Measurements from ENCODE around the gene C1S.
"Not testable (repeated sequence)": the region's sequence is repeated elsewhere in the genome, so short reads cannot be mapped to it uniquely, and the experiment has no call there.

Gene C1S

DNA sequence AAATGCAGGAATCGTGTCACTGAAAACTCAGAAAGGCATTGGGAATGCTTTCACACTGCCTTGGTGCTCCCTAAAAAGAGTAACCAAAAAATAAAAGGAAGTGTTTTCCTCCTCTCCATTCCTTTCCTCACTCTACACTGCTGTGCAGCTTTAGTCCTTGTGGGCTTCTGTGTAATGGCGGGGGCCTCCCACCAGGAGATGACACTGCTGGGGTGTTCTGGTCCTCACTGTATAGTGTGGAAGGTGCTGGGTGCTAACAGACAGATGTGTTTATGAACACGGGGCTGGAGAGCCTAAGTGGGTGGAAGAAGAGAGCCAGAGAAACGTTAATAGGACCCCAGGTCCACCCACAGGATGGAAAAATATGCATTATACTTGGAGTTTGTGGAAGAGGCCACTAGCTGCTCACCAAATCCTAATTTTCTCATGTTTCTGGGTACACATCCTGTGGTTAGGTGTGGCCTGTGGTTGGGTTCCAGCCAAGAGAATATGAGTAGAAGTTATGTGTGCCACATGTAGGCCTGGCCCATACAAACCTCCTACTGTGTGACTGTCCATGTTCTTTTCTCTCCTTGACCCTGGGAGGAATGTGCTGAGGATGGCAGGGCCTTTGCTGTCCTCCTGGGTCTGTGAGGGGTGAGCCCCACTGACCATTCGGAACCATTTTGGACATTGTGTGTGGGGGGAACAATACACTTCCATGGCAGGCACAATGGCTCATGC lies 14.0 kb upstream of the C1S start:
- ATAC-seq = no peak
- no peak for DNase-seq

DNA sequence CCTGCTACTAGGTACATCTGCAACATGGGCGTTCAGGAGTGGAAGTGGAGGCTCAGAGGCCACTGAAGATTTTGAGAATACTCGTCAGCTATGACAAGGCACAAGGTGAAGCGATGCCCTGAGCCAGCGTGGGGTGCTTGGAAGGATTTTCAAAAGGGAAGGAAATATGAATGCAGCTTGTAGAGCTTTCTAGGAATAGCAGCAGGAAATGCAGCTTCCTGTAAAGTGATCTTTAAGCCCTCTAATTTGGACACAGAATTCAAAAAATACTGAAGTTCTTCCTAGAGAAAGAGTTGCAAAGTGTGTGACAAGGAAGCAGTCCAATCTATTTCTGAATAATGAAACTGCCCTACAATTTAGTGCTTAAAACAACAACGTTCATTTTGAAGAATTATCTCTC lies 13.2 kb upstream of the C1S start:
- no peak for DNase-seq
- ATAC-seq = no peak

DNA sequence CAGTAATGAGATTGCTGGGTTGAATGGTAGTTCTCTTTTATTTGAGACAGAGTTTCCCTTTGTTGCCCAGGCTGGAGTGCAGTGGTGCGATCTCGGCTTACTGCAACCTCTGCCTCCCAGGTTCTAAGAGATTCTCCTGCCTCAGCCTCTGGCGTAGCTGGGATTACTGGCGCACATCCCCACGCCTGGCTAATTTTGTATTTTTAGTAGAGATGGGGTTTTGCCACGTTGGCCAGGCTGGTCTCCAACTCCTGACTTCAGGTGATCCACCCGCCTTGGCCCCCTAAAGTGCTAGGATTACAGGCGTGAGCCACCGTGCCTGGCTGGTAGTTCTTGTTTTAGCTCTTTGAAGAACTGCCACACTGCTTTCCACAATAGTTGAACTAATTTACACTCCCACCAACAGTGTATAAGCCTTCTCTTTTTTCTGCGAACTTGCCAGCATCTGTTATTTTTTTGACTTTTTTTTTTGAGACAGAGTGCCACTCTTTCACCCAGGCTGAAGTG lies 11.0 kb upstream of the C1S start:
- not testable (repeated sequence) for ATAC-seq, DNase-seq

DNA sequence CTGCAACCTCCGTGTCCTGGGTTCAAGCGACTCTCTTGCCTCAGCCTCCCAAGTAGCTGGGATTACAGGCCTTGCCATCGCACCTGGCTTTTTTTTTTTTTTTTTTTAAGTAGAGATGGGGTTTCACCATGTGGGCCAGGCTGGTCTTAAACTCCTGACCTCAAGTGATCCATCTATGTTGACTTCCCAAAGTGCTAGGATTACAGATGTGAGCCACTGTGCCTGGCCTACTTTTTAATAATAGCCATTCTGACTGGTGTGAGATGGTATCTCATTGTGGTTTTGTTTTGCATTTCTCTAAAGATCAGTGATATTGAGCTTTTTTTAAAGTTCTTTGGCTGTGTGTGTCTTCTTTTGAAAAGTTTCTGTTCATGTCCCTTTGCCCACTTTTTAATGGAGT lies 10.5 kb upstream of the C1S start:
- not testable (repeated sequence) for DNase-seq, ATAC-seq

DNA sequence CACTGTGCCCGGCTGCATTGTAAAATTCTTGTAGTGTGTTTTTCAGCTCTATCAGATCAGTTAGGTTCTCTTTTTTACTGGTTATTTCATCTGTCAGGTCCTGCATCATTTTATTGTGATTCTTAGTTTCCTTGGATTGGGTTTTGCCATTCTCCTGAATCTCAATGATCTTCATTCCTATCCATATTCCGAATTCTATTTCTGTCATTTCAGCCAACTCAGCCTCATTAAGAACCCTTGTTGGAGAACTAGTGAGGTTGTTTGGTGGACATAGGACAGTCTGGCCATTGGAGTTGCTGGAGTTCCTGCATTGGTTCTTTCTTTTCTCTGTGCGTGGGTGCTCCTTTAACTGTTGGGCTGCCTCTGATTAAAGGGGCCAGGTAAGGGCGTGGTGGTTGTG lies 5.6 kb upstream of the C1S start:
- DNase-seq = no peak
- ATAC-seq = no peak

DNA sequence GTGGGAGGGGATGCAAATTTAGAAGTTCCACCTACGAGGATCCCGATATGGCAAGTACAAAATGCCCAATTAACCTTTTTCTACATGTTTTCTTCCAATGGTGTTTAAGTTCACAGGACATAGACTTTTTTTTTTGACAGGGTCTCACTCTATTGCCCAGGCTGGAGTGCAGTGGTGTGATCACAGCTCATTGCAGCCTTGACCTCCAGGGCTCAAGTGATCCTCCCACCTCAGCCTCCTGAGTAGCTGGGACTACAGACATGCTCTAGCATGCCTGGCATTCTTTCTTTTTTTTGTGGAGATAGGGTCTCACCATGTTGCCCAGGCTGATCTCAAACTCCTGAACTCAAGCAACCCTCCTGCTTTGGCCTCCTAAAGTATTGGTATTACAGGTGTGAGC lies 4.8 kb upstream of the C1S start:
- not testable (repeated sequence) for ATAC-seq, DNase-seq

DNA sequence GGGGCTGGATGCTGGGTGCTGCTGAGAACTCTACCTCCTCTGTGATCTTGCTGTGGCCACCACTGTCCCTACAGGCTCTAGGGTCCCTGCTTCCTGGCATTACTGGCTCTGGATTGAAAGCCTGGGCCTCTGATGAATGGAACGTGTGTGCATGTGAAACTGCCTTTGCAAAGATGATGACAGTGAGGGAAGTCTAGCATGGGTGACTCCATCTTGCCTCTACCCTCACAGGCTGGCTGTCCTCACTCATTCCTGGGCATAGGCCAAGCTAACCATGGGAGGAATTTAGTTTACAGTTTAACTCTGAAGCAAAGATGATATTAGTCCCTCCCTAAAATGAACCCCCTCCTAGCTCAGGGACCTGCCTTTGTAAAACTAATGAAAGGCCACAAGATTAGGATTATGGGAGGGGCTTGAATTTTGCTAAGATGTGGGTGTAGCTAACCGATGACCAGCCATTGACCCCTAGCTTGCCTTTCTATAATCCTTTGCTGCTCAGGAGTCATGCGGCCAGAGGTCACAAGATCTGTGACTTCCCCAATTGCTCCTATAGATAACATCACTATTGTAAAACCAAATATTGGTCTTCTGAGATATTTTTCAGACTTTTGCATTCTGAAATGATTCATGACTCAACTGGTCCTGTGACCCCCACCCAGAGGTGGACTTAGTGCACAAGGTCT lies 2.2 kb upstream of the C1S start:
- ATAC-seq = no peak
- DNase-seq = no peak

DNA sequence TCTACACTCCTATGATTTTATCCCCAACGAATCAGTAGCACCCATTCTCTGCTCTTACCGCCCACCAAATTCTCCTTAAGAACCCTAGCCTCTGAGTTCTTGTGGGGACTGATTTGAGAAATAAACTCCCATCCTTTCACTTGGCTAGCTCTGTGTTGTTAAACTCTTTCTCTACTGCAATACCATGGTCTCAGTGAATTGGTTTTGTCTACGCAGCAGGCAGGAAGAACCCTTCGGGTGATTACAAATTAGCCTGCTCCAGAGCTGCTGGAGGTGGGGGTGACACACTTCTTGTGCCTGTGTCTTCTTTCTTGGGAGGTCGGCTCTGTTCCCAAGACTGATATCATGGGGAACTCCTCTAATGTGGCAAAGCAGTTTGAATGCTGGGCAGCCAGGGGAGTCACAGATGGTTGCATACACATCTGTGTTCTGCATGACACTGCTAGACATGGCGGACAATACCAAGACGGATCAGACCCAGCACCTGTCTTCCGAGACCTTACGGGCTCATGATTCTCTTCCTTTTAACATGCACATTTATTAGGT lies 1.6 kb upstream of the C1S start:
- DNase-seq (no peak), ATAC-seq (no peak)

DNA sequence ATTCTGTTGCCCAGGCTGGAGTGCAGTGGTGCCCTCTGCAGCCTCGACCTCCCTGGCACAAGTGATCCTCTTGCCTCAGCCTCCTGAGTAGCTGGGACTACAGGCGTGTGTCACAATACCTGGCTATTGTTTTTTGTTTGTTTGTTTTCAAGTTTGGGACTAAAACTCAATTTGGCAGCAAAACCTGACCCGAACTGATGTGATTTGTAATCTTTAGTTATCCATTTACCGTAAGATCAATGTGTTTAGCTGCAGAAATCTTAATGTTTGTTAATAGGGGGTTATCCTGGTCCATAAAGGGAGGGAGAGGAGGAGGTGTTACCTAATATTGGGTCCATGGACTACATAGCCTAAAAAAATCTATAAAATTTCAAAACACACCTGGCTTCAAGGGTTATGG lies 738 bp upstream of the C1S start:
- DNase-seq (no peak), ATAC-seq (no peak)

DNA sequence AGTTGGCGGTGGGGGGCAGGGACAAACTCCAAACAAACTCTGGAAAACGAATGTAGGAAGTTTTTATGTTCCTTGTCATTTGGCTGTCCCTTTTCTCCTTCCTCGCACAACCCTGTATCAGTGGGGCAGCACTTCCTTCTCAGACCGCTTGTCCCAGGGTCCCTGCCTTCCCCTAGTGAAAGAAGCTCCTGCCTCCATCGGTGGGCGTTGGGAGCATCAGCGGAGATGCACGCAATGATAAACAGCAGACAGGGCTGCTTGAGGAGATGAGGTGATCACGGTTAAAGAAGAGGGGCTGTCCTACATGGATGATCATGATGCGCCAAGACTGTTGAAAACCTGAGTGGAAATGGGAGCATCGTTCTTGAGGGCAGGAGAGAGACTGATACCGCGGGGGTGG lies 620 bp downstream of the C1S start:
- no peak for DNase-seq

DNA sequence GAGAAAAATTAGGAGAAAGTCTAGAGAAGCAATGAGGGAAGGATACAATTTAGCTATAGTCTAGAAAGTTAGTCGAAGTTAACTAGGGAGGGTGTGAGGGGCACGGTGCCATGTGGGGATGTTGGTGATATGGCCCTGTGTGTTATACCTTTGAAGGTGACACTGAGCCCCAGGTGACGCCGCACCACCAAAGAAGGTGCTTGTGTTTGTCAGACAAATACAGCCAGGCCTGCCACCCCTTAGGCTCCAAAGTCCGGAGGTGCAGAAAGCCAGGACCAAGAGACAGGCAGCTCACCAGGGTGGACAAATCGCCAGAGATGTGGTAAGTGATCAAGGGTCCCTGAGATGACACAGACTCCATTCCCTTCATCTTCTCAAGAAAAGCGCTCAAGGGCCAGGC lies 1.1 kb downstream of the C1S start:
- no peak for DNase-seq
- no peak for ATAC-seq

More for the DNA sequence above, 620 bp downstream of the C1S start:
- ATAC-seq = no peak

DNA sequence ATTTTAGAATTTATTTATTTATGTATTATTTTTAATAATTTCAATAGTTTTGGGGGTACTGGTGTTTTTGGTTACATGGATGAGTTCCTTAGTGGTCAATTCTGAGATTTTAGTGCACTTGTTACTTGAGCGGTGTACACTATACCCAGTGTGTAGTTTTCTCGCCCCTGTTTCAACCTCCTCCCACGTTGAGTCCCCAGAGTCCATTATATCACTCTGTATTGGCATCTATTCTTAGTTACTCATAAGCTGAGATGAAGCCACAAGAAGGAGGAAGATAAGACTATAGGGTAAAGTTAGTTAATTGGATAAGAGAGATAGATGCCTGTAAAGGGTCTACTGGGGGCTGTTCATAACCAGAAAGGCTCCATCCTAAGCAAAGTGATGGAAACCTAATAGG lies 4.0 kb downstream of the C1S start:
- no peak for ATAC-seq
- DNase-seq = no peak

DNA sequence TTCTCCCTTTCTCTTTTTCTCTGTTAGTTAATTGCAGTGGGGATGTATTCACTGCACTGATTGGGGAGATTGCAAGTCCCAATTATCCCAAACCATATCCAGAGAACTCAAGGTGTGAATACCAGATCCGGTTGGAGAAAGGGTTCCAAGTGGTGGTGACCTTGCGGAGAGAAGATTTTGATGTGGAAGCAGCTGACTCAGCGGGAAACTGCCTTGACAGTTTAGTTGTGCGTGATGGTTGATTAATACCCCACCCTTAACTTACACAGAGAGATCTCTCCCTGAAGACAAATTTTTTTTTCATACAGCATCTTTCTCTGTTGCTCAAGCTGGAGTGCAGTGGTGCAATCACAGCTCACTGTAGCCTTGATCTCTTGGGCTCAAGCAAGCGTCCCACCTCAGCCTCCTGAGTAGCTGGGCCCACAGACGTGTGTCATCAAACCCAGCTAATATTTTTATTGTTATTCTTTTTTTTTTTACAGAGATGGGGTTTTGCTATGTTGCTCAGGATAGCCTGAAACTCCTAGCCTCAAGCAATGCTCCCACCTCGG lies 4.6 kb downstream of the C1S start:
- no peak for DNase-seq
- ATAC-seq = no peak

DNA sequence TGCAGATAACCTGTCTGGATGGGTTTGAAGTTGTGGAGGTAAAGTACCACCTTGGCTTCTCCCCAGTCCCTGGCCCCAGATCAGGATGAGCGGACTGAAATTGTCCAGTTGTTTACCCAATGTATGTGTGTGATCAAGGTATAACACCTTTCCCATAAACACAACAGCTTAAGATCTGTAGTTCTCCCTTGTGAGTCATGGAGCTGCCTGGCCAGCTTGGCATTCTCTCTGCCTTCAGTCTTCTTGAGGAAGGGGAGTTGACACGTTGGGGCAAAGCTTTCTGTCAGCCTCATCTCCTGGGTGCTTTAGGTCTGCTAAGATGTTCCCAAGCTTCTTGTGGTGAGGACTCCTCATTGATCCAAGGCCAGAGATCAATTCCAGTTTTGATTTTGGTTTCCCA lies 6.1 kb downstream of the C1S start:
- ATAC-seq = no peak
- DNase-seq = no peak

DNA sequence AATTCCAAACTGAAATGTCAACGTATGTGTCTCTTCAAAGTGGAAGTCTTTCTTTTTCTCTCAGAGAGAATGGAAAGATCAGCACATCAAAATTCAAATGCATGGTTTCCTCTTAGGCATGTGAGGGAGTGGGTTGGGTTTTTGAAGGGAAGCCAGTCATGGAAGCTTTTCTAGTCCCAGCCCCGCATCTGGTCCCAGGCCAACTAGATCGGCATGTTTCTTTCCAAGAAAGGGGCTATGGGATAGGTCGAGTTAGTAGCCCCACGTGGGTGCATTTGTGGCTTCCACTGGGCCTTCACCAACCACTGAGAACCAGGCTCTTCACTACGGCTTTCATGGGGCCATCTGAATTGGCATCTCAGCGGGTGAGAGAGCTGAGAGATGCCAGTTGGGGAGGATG lies 6.6 kb downstream of the C1S start:
- no peak for ATAC-seq

DNA sequence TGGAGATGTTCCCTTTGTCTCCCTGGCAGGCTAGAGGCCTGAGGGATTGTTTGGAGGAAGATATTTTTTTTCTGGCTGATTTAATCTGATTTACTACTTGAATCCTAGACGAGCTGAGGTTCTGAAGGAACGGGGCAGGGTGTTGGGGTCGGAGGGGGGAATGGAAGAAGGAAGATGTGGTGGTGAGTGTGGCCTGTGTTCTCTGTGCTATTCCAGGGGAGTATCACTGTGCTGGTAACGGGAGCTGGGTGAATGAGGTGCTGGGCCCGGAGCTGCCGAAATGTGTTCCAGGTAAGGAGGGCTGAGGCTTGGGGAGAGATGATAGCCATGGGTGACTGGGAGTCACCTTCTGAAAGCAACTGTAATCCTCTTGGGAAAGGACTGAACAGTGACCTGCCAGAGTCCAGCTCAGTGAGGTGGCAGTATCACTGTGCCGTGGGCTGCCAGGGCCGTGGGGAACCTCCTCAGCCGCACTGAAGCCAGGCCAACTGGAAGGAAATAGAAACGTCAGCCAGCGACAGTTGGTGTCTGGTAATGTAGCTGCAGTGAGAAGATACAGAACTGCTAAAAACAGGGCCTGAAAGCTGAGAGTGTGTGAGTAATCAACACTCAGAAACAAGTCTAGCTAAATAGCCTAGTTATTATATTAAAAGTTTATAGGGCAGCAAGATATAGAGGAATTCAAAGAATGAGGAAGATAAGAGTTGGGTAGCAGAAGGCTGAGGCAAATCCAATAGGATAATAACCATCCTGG lies 7.9 kb downstream of the C1S start:
- ATAC-seq (no peak), DNase-seq (no peak)

More for the DNA sequence above, 6.6 kb downstream of the C1S start:
- DNase-seq = no peak

DNA sequence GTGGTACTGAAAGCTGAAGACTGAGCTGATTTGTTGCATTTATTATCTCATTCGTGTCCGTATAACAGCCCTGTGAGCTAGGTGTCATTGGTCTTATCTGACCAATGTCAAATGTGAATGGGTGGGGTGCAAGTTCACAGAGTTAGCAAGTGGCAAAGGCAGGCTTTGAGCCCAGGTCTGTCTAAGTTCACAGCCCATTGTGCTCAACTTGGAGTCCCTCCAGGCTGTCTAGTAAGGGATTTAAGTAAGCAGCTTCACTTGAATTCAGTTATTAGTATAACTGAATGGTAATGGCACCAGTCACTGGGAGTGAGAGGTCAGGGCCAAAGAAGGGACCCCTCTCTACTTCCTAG lies 8.5 kb downstream of the C1S start:
- DNase-seq = no peak
- ATAC-seq = no peak

DNA sequence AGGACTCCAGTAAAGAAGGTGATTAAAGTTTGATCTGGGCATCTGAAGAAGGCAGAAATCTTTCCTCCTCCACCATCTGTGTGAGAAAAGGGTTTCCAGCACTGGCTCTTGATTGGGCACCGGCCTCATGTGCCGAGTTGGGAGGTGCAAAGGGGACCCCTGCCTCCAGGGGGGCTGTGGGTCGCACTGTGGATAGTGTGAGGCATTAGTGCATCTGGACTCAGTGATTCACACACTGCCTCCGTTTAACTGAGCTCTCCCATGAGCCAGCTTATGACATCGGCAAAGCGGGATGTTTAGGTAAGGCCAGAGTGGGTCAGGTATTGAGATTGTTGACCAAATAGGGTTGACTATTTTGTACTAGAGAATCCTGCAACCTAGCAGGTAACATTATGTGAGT lies 8.9 kb downstream of the C1S start:
- DNase-seq (no peak), ATAC-seq (no peak)

DNA sequence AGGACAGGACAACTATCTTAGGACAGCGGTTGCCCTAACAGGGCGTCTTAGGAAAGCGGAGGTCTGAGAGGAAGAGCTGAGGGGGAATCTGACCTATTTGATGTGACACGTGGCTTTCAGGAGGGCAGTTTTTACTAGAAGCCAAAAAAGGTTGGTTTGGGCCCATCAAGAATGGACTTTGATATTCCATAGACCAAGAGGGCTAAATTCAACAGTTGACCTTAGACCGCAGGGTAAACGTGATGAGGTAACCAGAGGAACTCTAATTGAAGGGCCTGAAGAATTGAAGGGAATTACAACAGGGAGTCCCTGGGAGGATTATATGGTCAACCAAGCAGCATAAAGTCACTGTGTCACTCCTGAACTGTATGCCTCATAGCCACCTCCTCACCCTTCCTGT lies 11.5 kb downstream of the C1S start:
- no peak for DNase-seq
- no peak for ATAC-seq

DNA sequence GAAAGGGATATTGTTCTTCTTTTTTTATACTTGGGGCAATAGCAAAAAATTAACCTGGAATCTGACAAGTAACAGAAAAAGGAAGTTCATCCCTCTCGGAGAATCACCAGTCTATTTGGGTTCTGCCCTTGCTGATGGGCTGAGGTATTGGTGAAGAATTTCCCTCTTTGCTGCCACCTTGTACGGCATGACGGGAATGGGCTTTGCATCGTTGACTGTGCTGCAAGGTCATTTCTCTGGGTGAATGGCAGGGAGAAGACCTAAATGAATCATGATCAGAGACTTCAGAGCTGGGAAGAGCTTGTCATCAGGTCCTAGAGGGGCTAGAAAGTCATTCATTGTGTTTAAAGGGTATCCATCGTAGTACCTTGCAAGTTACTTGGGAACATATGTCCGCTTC lies 12.0 kb downstream of the C1S start:
- ATAC-seq = no peak
- DNase-seq = no peak

DNA sequence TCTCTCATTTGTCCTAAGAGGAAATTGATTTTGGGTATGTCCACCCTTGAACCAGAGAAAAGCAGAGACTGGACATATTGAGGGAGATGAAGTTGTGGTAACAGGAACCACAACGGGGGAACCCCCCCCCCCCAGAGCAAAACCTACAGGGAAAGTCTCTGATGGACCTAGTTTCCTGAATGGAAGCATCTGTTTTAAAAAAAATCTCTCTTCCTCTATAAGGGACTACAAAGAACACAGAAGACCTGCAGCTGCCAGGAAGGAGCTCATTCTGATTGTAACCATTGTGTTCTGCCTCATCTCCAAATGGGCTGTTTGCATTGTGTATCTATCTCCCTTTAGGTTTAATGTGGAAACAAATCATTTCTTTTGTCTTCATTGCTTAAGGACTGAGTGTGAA lies 13.4 kb downstream of the C1S start:
- ATAC-seq (no peak), DNase-seq (no peak)

DNA sequence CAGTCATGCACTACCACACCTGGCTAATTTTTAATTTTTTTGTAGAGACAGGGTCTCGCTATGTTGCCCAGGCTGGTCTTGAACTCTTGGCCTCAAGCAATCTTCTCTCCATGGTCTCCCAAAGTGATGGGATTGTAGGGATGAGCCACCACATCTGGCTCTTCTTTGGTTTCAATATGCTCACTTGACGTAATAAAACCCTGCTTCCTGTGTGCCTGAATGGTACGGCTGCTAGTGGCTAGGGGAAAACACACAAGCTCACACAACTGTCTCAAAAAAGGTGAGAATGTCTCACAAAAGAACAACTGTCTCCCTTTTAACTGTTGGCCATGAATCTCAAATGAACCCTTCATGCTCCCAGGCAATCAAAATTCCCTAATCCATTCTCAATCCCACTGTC lies 15.0 kb downstream of the C1S start:
- no peak for ATAC-seq
- no peak for DNase-seq

DNA sequence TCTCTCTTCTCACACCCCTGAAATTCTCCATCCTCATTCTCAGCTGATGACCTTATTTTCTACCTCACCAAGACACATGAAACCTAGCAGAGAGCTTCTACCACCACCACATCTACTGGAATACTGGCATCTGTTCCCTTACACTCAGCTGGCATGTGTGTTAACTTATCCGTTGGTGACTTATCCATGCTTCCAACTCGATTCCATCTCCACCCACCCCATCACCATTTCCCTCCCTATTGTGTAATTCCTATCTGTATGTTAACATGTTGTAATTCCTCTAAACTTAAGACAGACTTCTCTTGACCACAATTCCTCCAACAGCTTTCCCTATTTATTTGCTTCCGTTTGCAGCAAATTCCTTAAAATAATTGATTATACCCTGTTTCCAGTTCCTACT lies 15.4 kb downstream of the C1S start:
- ATAC-seq (no peak), DNase-seq (no peak)

Measured in stimulated activated naive CD8-positive, alpha-beta T cell treated with anti-CD3 and anti-CD28 coated beads, Interleukin-15, Interleukin-2, amounts not matched to agents 100 U/mL and 50 U/mL, for 24 hours (primary cell).